H1 (cell line): ENCODE measurements around the gene ODF4. TPM values are rescaled to one million over a fixed set of nuclear protein-coding genes. Genes with fewer than 3 reads are reported as not detected.

Source experiments
- CTCF ChIA-PET: fragments of 300-600 bp; sonication (Branson Sonifier 250); formaldehyde crosslinking; loops from one replicate; lab custom pipeline; 2021; ENCODE audit not compliant: partially characterized antibody; lab: Charles Lee
- POLR2A ChIA-PET: fragments of 300-600 bp; sonication (Branson Sonifier 250); formaldehyde crosslinking; loops from one replicate; lab custom pipeline; 2021; ENCODE audit warnings: inconsistent platforms; ENCODE audit not compliant: partially characterized antibody; lab: Charles Lee
- DNase-seq, 2 experiments: peaks; one replicate each; pipeline versions ENCODE4 v3.0.0 to v3.0.0-alpha.2; 2010 to 2022; ENCODE audit warnings: low spot score in 2 of 2, low read depth in 1 of 2, mixed read lengths in 1 of 2
- FAIRE-seq: peaks from 2 replicates; lab custom pipeline; 2011; peaks lifted over from hg19 to GRCh38; lab: Jason Lieb, UNC
- H2AFZ ChIP-seq: 2 replicates; pipeline ENCODE4 v1.8.1; 2012; ENCODE audit warnings: low read length, inconsistent platforms
- H2AK5ac ChIP-seq: 2 replicates; pipeline ENCODE4 v1.6.1; 2013; ENCODE audit warnings: low read depth, low read length
- H2BK120ac ChIP-seq: replicated peaks from 2 replicates; pipeline ENCODE3; 2013; ENCODE audit warnings: low read depth, low read length, inconsistent platforms
- H2BK12ac ChIP-seq: 2 replicates; pipeline ENCODE4 v1.6.1; 2013; ENCODE audit warnings: low read depth, low read length
- H2BK15ac ChIP-seq: 2 replicates; pipeline ENCODE4 v1.6.1; 2013; ENCODE audit warnings: low read length
- H2BK20ac ChIP-seq: 2 replicates; pipeline ENCODE4 v1.6.1; 2013; ENCODE audit warnings: low read length
- H2BK5ac ChIP-seq: 2 replicates; pipeline ENCODE4 v1.6.1; 2013; ENCODE audit warnings: low read depth, low read length
- H3K14ac ChIP-seq: 2 replicates; pipeline ENCODE4 v1.6.1; 2013; ENCODE audit warnings: inconsistent platforms; ENCODE audit not compliant: insufficient read length
- H3K18ac ChIP-seq: 2 replicates; pipeline ENCODE4 v1.6.1; 2013; ENCODE audit warnings: low read length; ENCODE audit errors: extremely low read depth
- H3K23ac ChIP-seq: 2 replicates; pipeline ENCODE4 v1.6.1; 2013; ENCODE audit warnings: inconsistent platforms; ENCODE audit not compliant: insufficient read length
- H3K23me2 ChIP-seq: 2 replicates; pipeline ENCODE4 v1.6.1; 2013; ENCODE audit warnings: low read depth, low read length
- H3K27ac ChIP-seq: 2 replicates; pipeline ENCODE4 v1.6.1; 2011; ENCODE audit warnings: low read depth, low read length, inconsistent platforms
- H3K27me3 ChIP-seq, 4 experiments: replicated peaks in 1 of 4; 1 replicate in 1 of 4; 2 replicates in 3 of 4; pipeline versions ENCODE4 v1.6.1 to v1.8.1; 2011 to 2013; ENCODE audit warnings: low read length in 3 of 4, mild to moderate bottlenecking in 3 of 4, inconsistent platforms in 2 of 4, mixed read lengths in 2 of 4, moderate library complexity in 1 of 4; ENCODE audit not compliant: control insufficient read depth in 3 of 4, insufficient read depth in 3 of 4; ENCODE audit errors: extremely low read depth in 1 of 4
- H3K36me3 ChIP-seq, 4 experiments: 2 replicates each; pipeline versions ENCODE4 v1.6.1 to v1.8.1; 2011 to 2013; ENCODE audit warnings: mild to moderate bottlenecking in 4 of 4, low read length in 3 of 4, moderate library complexity in 2 of 4, control low read depth in 1 of 4, inconsistent platforms in 1 of 4; ENCODE audit not compliant: insufficient read depth in 4 of 4, control insufficient read depth in 2 of 4
- H3K4ac ChIP-seq: replicated peaks from 2 replicates; pipeline ENCODE3; 2013; ENCODE audit warnings: low read length, low read depth, mixed read lengths, inconsistent platforms; ENCODE audit not compliant: insufficient read length
- H3K4me1 ChIP-seq, 4 experiments: replicated peaks in 1 of 4; 1 replicate in 1 of 4; 2 replicates in 3 of 4; pipeline versions ENCODE4 v1.6.1 to v1.8.1; 2011 to 2013; ENCODE audit warnings: low read length in 3 of 4, inconsistent platforms in 2 of 4, mixed read lengths in 1 of 4; ENCODE audit not compliant: insufficient read depth in 4 of 4, control insufficient read depth in 3 of 4
- H3K4me2 ChIP-seq, 2 experiments: 2 replicates each; pipeline versions ENCODE4 v1.6.1 to v1.8.1; 2011 to 2013; ENCODE audit warnings: low read depth in 2 of 2, low read length in 2 of 2, control low read depth in 1 of 2, inconsistent platforms in 1 of 2, mild to moderate bottlenecking in 1 of 2; ENCODE audit not compliant: insufficient read depth in 1 of 2
- H3K4me3 ChIP-seq, 4 experiments: fragments of 200-600, 300-600 bp in 1 of 4; sonication (generic), shearing (Covaris generic), sonication (Bioruptor Twin) in 1 of 4; 2 replicates each; pipeline versions ENCODE4 v1.5.1 to v1.8.1; 2011 to 2016; ENCODE audit warnings: low read length in 4 of 4, low read depth in 3 of 4, control low read depth in 2 of 4, inconsistent platforms in 2 of 4, mild to moderate bottlenecking in 2 of 4, mixed read lengths in 1 of 4, moderate library complexity in 1 of 4; ENCODE audit not compliant: insufficient read depth in 2 of 4; ENCODE audit errors: extremely low read depth in 1 of 4
- H3K56ac ChIP-seq: replicated peaks from 2 replicates; pipeline ENCODE3; 2013; ENCODE audit warnings: low read depth, mild to moderate bottlenecking, mixed read lengths, low read length, inconsistent platforms; ENCODE audit not compliant: insufficient read length
- H3K79me1 ChIP-seq: 2 replicates; pipeline ENCODE4 v1.6.1; 2013; ENCODE audit warnings: low read depth, low read length, control low read depth
- H3K79me2 ChIP-seq, 2 experiments: 2 replicates each; pipeline versions ENCODE4 v1.6.1 to v1.8.1; 2012 to 2013; ENCODE audit warnings: low read length in 2 of 2, mild to moderate bottlenecking in 2 of 2, inconsistent platforms in 1 of 2; ENCODE audit not compliant: insufficient read depth in 2 of 2, control insufficient read depth in 1 of 2
- H3K9ac ChIP-seq, 4 experiments: replicated peaks in 1 of 4; 1 replicate in 1 of 4; 2 replicates in 3 of 4; pipeline versions ENCODE4 v1.6.1 to v1.8.1; 2011 to 2013; ENCODE audit warnings: low read depth in 3 of 4, low read length in 3 of 4, control low read depth in 2 of 4, mild to moderate bottlenecking in 2 of 4, moderate library complexity in 2 of 4, inconsistent platforms in 1 of 4; ENCODE audit errors: extremely low read depth in 1 of 4
- H3K9me3 ChIP-seq, 2 experiments: 2 replicates each; pipeline versions ENCODE4 v1.6.1 to v1.8.1; 2012 to 2013; ENCODE audit warnings: mild to moderate bottlenecking in 2 of 2, moderate library complexity in 2 of 2, control low read depth in 1 of 2, inconsistent platforms in 1 of 2, low read depth in 1 of 2, low read length in 1 of 2, mixed read lengths in 1 of 2; ENCODE audit not compliant: insufficient read depth in 2 of 2
- H4K20me1 ChIP-seq, 2 experiments: replicated peaks in 1 of 2; 2 replicates each; pipeline versions ENCODE3 to v1.8.1; 2011 to 2013; ENCODE audit warnings: inconsistent platforms in 2 of 2, low read length in 2 of 2, mild to moderate bottlenecking in 1 of 2; ENCODE audit not compliant: insufficient read depth in 2 of 2, control insufficient read depth in 1 of 2
- H4K5ac ChIP-seq: 2 replicates; pipeline ENCODE4 v1.6.1; 2013; ENCODE audit warnings: low read length, low read depth, mixed read lengths, inconsistent platforms; ENCODE audit not compliant: insufficient read length
- H4K8ac ChIP-seq: 2 replicates; pipeline ENCODE4 v1.8.0; 2013; ENCODE audit warnings: mild to moderate bottlenecking, moderate library complexity, low read length, inconsistent platforms; ENCODE audit not compliant: insufficient read depth; ENCODE audit errors: extremely low read depth
- H4K91ac ChIP-seq: replicated peaks from 2 replicates; pipeline ENCODE3; 2013; ENCODE audit warnings: low read length, mixed read lengths, inconsistent platforms; ENCODE audit not compliant: insufficient read length
- ATF2 ChIP-seq: IDR thresholded peaks from 2 replicates; pipeline ENCODE4 v1.6.1; 2012; ENCODE audit warnings: low read length, inconsistent platforms
- CBX8 ChIP-seq: fragments of 300-800, 300-1000 bp; sonication (generic); IDR thresholded peaks from 2 replicates; pipeline ENCODE4 v1.7.1; 2016; ENCODE audit warnings: low read depth, low read length, borderline replicate concordance
- CHD1 ChIP-seq: IDR thresholded peaks from 2 replicates; pipeline ENCODE4 v1.6.1; 2012; ENCODE audit warnings: low read depth, low read length, improper control_type of control experiment
- EZH2 ChIP-seq: fragments of 200-600 bp; sonication (generic); IDR thresholded peaks from 2 replicates; pipeline ENCODE4 v1.7.1; 2012; ENCODE audit warnings: low read depth, mild to moderate bottlenecking, moderate library complexity, low read length, inconsistent platforms; ENCODE audit not compliant: severe bottlenecking
- HDAC2 ChIP-seq, 2 experiments: fragments of 300-600 bp in 1 of 2; sonication (generic) in 1 of 2; IDR thresholded peaks; 2 replicates each; pipeline ENCODE4 v1.6.1; 2011 to 2012; ENCODE audit warnings: low read depth in 2 of 2, low read length in 2 of 2, mild to moderate bottlenecking in 2 of 2, moderate library complexity in 2 of 2, borderline replicate concordance in 1 of 2, inconsistent platforms in 1 of 2
- KDM5A ChIP-seq: fragments of 200-600 bp; IDR thresholded peaks from 2 replicates; pipeline ENCODE4 v1.7.1; 2012; ENCODE audit warnings: mild to moderate bottlenecking, low read length, inconsistent platforms, mixed read lengths
- MAFK ChIP-seq: IDR thresholded peaks from 2 replicates; pipeline ENCODE4 v1.6.1; 2012; ENCODE audit warnings: low read depth, mild to moderate bottlenecking, improper control_type of control experiment, low read length
- NANOG ChIP-seq: IDR thresholded peaks from 2 replicates; pipeline ENCODE4 v1.6.1; 2011; ENCODE audit warnings: low read length, low read depth, mild to moderate bottlenecking, inconsistent platforms; ENCODE audit not compliant: insufficient read depth, poor library complexity, severe bottlenecking
- RBBP5 ChIP-seq: IDR thresholded peaks from 2 replicates; pipeline ENCODE4 v1.7.1; 2012; ENCODE audit warnings: low read depth, mild to moderate bottlenecking, inconsistent platforms, low read length, moderate library complexity, borderline replicate concordance
- SAP30 ChIP-seq: fragments of 300-600 bp; sonication (generic); IDR thresholded peaks from 2 replicates; pipeline ENCODE4 v1.7.1; 2012; ENCODE audit warnings: low read length, moderate library complexity, mild to moderate bottlenecking, inconsistent platforms; ENCODE audit not compliant: insufficient read depth, insufficient replicate concordance
- SIN3A ChIP-seq, 2 experiments: IDR thresholded peaks in 1 of 2; conservative IDR thresholded peaks in 1 of 2; 2 replicates each; pipeline ENCODE4 v1.6.1; 2011 to 2012; ENCODE audit warnings: low read length in 2 of 2, improper control_type of control experiment in 1 of 2, low read depth in 1 of 2, mild to moderate bottlenecking in 1 of 2
- WGBS, 2 experiments: shearing (Covaris generic) in 1 of 2; methylation state at CpG; one replicate each; pipeline versions ENCODE4 v1.1.6 to v1.1.7; 2013 to 2015; ENCODE audit warnings: low lambda C conversion rate in 2 of 2, mixed read lengths in 2 of 2, inconsistent platforms in 1 of 2, low coverage in 1 of 2, missing lambda C conversion rate in 1 of 2; ENCODE audit not compliant: insufficient replicate concordance in 2 of 2, insufficient coverage in 1 of 2, insufficient read length in 1 of 2; ENCODE audit errors: extremely low coverage in 1 of 2, missing lambda C conversion rate in 1 of 2; 5-methylcytosine and 5-hydroxymethylcytosine counted together
- polyA plus RNA-seq, 7 experiments: library from polyadenylated mRNA; depleted of rRNA in 3 of 7; stranded (reverse) in 5 of 7; unstranded in 2 of 7; fragments of >200 nt in 5 of 7; fragments of 200-250 nt in 2 of 7; gene quantifications; 1 replicate in 5 of 7; 2 replicates in 1 of 7; 4 replicates in 1 of 7; pipeline versions ENCODE4 v1.2.1 to v1.2.3, GENCODE V29; 2011 to 2013; ENCODE audit warnings: missing spikeins in 2 of 7, mixed read lengths in 2 of 7
- total RNA-seq: library from RNA; stranded (reverse); fragmentation: NEBNext Ultra II Directional; extraction: Animal tissue kit (Norgen Biotek cat#: 25700); gene quantifications from 2 replicates; pipeline ENCODE4 v1.2.1, GENCODE V29; 2021

The ODF4 gene
- total and polyA plus RNA-seq, 2 of the 8 experiments (the other 6 are each of a cell fraction or from before 2014, with no cell fraction given) = not detected

- FAIRE-seq (no peak), DNase-seq (no peak)
- H3K27me3 ChIP-seq = no peaks in the 10 kb centered on the region
- no peak overlapping the region for H3K18ac ChIP-seq
- H3K79me1 ChIP-seq = no peaks in the 10 kb centered on the region
- 0 out of 2 replicates have a peak overlapping the region, but pooled peaks have one; percentile 23 for H2BK15ac ChIP-seq
- no peak overlapping the region for H3K4me2 ChIP-seq
- no peak overlapping the region for H2BK5ac ChIP-seq
- no peaks in the 10 kb centered on the region; the same call in 1 of the 2 replicates for H3K23me2 ChIP-seq
- no peak overlapping the region for H3K56ac ChIP-seq
- CTCF ChIA-PET = interaction anchor here (1.1 kb wide), 1 partner anchor 16 kb away, joined by 3 read pairs; no protein-coding TSS in a partner anchor
- POLR2A ChIA-PET = interaction anchor here (1.1 to 4.8 kb wide), 5 partner anchors 8 to 22 kb away, joined by 3 to 23 read pairs (median 3); partner anchors contain the start of gene KRABD2
- H3K4me1 ChIP-seq = peaks cover 0 to 3% (median 0%) of the 10 kb centered on the region in 4 experiments; a peak in 1 of 7 replicates
- no peak overlapping the region for H2BK120ac ChIP-seq
- 76% methylated on average over 8 of the region's 8 CpGs; no CpG with 5 or more reads in 1 of the 2 experiments for WGBS, 2 experiments
- no peaks in the 10 kb centered on the region for H3K79me2 ChIP-seq
- H3K36me3 ChIP-seq = no peaks in the 10 kb centered on the region
- no peak overlapping the region for H2AFZ ChIP-seq
- no peak overlapping the region for H3K23ac ChIP-seq
- H3K27ac ChIP-seq = no peak overlapping the region
- H3K4ac ChIP-seq = no peak overlapping the region
- H2BK12ac ChIP-seq = no peak overlapping the region
- no peak overlapping the region for H3K14ac ChIP-seq
- no peaks in the 10 kb centered on the region for H4K20me1 ChIP-seq
- no peak overlapping the region for H2AK5ac ChIP-seq
- H3K9ac ChIP-seq = no peak overlapping the region
- H3K4me3 ChIP-seq = no peak overlapping the region
- no peak overlapping the region for H2BK20ac ChIP-seq
- H4K91ac ChIP-seq = no peak overlapping the region
- no peaks in the 10 kb centered on the region for H3K9me3 ChIP-seq
- H4K5ac ChIP-seq = no peak overlapping the region
- no peak overlapping the region for H4K8ac ChIP-seq
- TF ChIP-seq ATF2 (no peak), HDAC2 (IDR thresholded peaks at IDR 0.05; ENCODE audit: borderline replicate concordance in 1 of 2, low read depth in 2 of 2, low read length in 2 of 2) (no peak), RBBP5 (no peak), SAP30 (no peak), CBX8 (no peak), SIN3A (conservative IDR thresholded peaks at IDR 0.05 in 1 of 2, IDR thresholded peaks at IDR 0.05 in 1 of 2; ENCODE audit: low read depth in 1 of 2, low read length in 2 of 2) (no peak), EZH2 (no peak), MAFK (no peak), KDM5A (no peak), CHD1 (no peak), NANOG (no peak)
Measured at GRCh38 chr17:8354236-8354635, 14.6 kb downstream of the ODF4 start.
